Small intestine (tissue), 7 donors: ENCODE data around the gene C9orf72. TPM values are rescaled to one million over a fixed set of nuclear protein-coding genes. Genes with fewer than 3 reads are reported as not detected.

Experiments
- DNase-seq, 2 donors: peaks; one replicate each; pipeline versions ENCODE4 v3.0.0 to v3.0.0-alpha.2; 2013
- FAIRE-seq: peaks from 2 replicates; lab custom pipeline; 2012; peaks lifted over from hg19 to GRCh38; lab: Jason Lieb, UNC
- H3K27ac ChIP-seq, 3 donors: one replicate each; pipeline ENCODE4 v1.5.1; 2013; ENCODE audit warnings: low read length in 2 of 3, mild to moderate bottlenecking in 2 of 3, control low read depth in 1 of 3, inconsistent platforms in 1 of 3, low read depth in 1 of 3, moderate library complexity in 1 of 3
- H3K27me3 ChIP-seq, 3 donors: one replicate each; pipeline ENCODE4 v1.6.1; 2013; ENCODE audit warnings: low read length in 3 of 3, inconsistent platforms in 1 of 3; ENCODE audit not compliant: control insufficient read depth in 3 of 3, insufficient read depth in 3 of 3
- H3K36me3 ChIP-seq, 3 donors: one replicate each; pipeline ENCODE4 v1.6.1; 2013; ENCODE audit warnings: low read length in 3 of 3, inconsistent platforms in 1 of 3, low read depth in 1 of 3, mild to moderate bottlenecking in 1 of 3, moderate library complexity in 1 of 3; ENCODE audit not compliant: control insufficient read depth in 3 of 3, insufficient read depth in 2 of 3
- H3K4me1 ChIP-seq, 3 donors: one replicate each; pipeline ENCODE4 v1.6.1; 2013; ENCODE audit warnings: low read length in 2 of 3, inconsistent platforms in 1 of 3, low read depth in 1 of 3, mild to moderate bottlenecking in 1 of 3, moderate library complexity in 1 of 3; ENCODE audit not compliant: control insufficient read depth in 3 of 3, insufficient read depth in 2 of 3
- H3K4me3 ChIP-seq, 3 donors: one replicate each; pipeline ENCODE4 v1.5.1; 2013; ENCODE audit warnings: low read length in 3 of 3, control low read depth in 1 of 3, inconsistent platforms in 1 of 3, low read depth in 1 of 3, mild to moderate bottlenecking in 1 of 3, moderate library complexity in 1 of 3
- H3K9me3 ChIP-seq, 2 donors: one replicate each; pipeline ENCODE4 v1.6.1; 2013; ENCODE audit warnings: low read depth in 1 of 2, low read length in 1 of 2; ENCODE audit not compliant: control insufficient read depth in 2 of 2, insufficient read depth in 1 of 2
- WGBS, 3 donors: extraction: QIAGEN DNeasy Blood & Tissue Kit; methylation state at CpG; one replicate each; pipeline ENCODE4 v1.1.7; 2013; 5-methylcytosine and 5-hydroxymethylcytosine counted together
- polyA plus RNA-seq, 4 donors: library from polyadenylated mRNA; stranded (reverse) in 3 of 4; unstranded in 1 of 4; fragments of 200-250 nt in 3 of 4; fragments of 120-200 nt in 1 of 4; gene quantifications; one replicate each; pipeline versions ENCODE4 v1.2.1 to v1.2.3, GENCODE V29; 2013
- donor health status: healthy with polysubstance abuse.
- donor health status: control.
- donor health status: control.
- donor health status: Bipolar disorder and iron deficiency.
- donor health status: healthy.

C9orf72 gene
- polyA plus RNA-seq, 4 donors: 4.2 to 27.6 (median 5.3) TPM

DNA sequence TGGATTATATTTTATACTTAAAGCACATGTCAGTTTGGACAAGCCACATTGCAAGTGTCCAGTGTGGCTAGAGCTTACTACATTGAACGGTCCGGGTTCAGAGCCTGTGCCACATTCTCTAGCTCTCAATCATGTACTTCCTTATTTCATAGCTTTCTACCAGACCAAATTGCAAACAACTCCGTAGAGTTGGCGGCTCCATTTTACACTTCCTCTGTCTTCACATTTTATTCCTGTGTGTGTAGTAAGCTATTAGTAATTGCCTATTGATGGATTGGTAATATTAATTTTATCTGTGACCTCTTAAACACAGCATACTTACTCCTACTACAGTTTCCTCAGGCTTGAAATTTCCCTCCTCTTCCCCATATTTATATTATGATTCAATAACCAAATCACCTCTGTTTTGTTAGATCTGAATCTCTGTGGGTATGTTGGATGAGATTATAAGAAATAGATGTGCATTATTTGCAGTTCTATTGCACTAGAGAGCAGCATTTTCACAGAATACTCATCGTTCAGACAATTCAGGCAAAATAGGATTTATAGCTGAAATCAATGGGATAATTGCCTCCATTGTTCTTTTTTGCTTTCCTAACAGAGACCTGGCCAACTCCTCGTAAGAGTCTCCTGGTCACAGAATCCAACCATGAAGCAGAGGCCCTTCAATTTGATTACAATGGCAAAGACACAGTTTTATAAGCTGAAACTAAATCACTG lies 29.0 kb upstream of the C9orf72 start:
- Histone ChIP-seq H3K9me3 (peaks cover 0 to 2% of the 10 kb centered on the region in 2 donors), H3K27ac (no peak overlapping the region), H3K4me3 (no peak overlapping the region), H3K4me1 (no peaks in the 10 kb centered on the region), H3K27me3 (no peaks in the 10 kb centered on the region), H3K36me3 (no peaks in the 10 kb centered on the region)
- 67 to 76% (median 71%) methylated on average over 6 of the region's 6 CpGs for WGBS, 3 donors
- DNase-seq: no peak
- no peak for FAIRE-seq

DNA sequence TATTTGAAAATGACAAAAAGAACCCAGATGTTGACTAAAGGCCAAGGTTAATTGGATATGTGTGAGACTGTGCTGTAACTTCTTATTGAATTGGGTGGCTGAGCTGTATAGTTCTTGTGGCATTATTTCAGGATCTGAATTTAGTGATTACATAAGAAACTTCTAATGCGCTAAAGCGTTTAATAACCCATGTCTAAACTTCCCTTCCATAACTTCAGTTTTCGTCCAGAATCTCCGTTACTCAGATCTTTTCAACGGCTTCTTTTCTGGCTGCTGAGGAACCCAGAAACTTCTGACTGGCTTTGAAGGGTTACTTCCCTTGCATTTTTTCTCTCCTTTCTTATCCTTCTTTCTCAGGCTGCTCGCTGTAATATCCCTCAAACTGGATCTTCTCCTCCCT lies 28.1 kb upstream of the C9orf72 start:
- no peaks in the 10 kb centered on the region for H3K4me1 ChIP-seq
- no peak for FAIRE-seq
- no peaks in the 10 kb centered on the region for H3K9me3 ChIP-seq
- WGBS, 3 donors: 71 to 81% (median 75%) methylated on average over 6 of the region's 6 CpGs
- H3K4me3 ChIP-seq: no peak overlapping the region
- no peaks in the 10 kb centered on the region for H3K36me3 ChIP-seq
- peaks cover 0 to 2% (median 0%) of the 10 kb centered on the region in 3 donors for H3K27me3 ChIP-seq
- H3K27ac ChIP-seq: no peak overlapping the region
- no peak for DNase-seq

DNA sequence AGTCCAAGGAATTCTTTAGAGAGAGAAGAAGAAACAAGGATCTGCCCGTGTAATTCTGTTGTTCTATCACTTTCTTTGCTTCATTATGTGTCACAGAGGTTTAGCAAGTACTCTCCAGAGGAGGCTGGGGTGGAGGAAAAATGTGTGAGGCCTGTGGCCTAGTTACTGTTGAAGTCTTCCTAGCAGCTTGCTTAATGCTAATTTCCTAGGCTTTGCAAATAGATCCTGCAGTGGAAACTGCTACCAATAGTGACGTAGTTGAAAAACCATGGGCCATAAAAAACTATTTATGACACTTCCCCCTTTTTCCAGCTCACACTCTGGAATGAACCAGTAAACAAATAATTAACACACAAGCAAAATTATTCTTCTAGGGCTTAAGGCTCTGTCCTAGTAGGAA lies 27.0 kb upstream of the C9orf72 start:
- peak in 1 of 2 donors; percentile 24 for DNase-seq
- 35 to 48% (median 43%) methylated on average over 2 of the region's 2 CpGs for WGBS, 3 donors
- Histone ChIP-seq H3K27me3 (peaks cover 0 to 2% (median 0%) of the 10 kb centered on the region in 3 donors), H3K36me3 (no peaks in the 10 kb centered on the region), H3K4me3 (no peak overlapping the region), H3K4me1 (no peaks in the 10 kb centered on the region), H3K27ac (peak overlapping the region in 2 of 3 donors; percentile 47 to 57), H3K9me3 (no peaks in the 10 kb centered on the region)
- no peak for FAIRE-seq

DNA sequence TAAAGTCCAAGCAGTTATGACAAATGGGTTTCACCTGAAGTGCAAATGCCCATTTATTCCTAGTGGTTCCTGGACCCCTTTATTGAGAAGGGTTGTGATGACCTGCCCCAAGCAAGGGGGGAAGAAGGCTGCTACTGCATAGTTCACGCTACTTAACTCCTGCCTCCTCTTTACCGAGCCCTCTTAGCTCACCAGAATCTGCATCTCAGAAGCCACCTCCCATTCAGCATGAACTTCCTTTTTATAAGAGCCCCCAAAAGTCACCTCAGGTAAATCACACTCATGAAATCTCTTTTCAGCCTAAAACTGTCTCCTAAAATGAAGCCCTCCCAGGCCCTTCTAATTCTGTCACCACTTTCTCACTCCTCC lies 26.6 kb upstream of the C9orf72 start:
- peak overlapping the region in 2 of 3 donors; percentile 47 to 57 for H3K27ac ChIP-seq
- H3K4me3 ChIP-seq: no peak overlapping the region
- 71 to 83% (median 82%) methylated on average over 2 of the region's 2 CpGs for WGBS, 3 donors
- no peaks in the 10 kb centered on the region for H3K36me3 ChIP-seq
- H3K4me1 ChIP-seq: no peaks in the 10 kb centered on the region
- no peak for DNase-seq
- peaks cover 0 to 2% (median 0%) of the 10 kb centered on the region in 3 donors for H3K27me3 ChIP-seq
- H3K9me3 ChIP-seq: no peaks in the 10 kb centered on the region
- no peak for FAIRE-seq

DNA sequence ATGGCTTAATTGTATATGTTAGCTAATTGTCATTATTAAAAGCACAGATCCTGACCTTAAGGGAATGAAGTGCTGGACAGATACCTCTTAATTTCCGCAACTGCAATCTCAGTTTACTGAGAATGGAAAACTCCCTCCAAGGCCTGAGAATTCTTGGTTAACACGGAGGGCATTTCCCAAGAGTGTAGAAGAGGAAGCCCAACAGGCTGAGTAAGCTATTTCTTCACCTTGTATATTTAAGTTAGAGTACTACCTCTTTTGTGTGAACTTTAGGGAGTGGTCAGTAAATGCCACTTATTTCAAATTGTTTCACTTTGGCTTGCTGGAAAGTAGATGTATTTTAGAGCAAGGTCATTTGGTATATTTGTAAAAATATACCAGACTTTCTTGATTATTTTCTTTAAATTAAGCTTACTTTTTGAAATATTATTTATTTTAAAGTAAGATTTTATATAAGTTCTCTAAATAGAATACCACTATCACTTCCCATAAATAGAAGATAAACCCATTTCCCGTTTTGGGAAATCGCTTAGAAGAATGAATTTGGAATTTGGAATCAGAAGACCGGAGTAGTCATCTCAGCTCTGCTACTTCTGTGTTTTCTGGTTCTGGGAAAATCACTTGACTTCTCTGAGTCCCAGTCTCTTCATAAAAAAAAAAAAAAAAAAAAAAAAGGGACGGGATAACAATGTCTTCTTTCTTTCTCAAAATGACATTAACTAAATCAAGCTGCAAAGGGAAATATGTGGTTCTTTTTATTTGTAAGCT lies 26.0 kb upstream of the C9orf72 start:
- H3K27me3 ChIP-seq: peaks cover 0 to 2% (median 0%) of the 10 kb centered on the region in 3 donors
- DNase-seq (no peak), FAIRE-seq (no peak)
- H3K27ac ChIP-seq: peak overlapping the region in 2 of 3 donors; percentile 47 to 57
- no peak overlapping the region for H3K4me3 ChIP-seq
- no peaks in the 10 kb centered on the region for H3K4me1 ChIP-seq
- no peaks in the 10 kb centered on the region for H3K9me3 ChIP-seq
- no peaks in the 10 kb centered on the region for H3K36me3 ChIP-seq
- 78 to 82% (median 78%) methylated on average over 6 of the region's 6 CpGs for WGBS, 3 donors

DNA sequence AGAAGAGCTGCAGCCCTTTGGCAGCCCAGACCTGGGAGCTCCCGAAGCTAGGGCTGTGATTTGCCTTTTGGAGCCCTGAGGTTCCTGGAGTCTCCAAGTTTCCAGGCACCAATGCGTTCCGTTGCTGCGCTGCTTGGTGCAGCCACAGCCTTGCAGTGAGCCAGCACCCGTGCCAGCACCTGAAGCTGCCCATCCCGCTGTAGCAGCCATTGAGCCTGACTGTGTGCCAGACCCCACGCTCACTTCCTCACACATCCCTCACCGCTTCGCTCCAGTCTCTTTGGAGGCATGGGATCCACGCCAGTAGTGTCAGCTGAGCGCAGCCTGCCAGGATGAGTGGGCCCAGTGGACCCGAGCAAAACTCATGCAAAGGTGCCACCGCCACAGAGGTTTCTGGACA lies 22.5 kb upstream of the C9orf72 start:
- Histone ChIP-seq H3K4me1 (no peaks in the 10 kb centered on the region), H3K27ac (no peak overlapping the region), H3K36me3 (no peaks in the 10 kb centered on the region), H3K4me3 (no peak overlapping the region), H3K9me3 (no peaks in the 10 kb centered on the region), H3K27me3 (peaks cover 0 to 2% (median 0%) of the 10 kb centered on the region in 3 donors)
- FAIRE-seq (no peak), DNase-seq (no peak)
- WGBS, 3 donors: 90 to 91% (median 90%) methylated on average over 13 of the region's 13 CpGs

DNA sequence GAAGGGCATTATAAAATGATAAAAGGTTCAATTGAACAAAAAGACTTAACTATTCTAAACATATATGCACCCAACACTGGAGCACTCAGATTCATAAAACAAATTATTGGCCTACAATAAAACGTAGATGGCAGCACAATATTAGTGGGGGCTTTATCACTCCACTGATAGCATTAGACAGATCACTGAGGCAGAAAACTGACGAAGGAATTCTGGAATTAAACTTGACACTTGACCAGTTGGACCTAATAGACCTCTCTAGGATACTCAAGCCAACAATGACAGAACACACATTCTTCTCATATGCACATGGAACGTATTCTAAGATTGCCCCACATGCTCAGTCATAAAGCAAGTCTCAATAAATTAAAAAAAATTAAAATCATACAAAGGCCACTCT lies 18.4 kb upstream of the C9orf72 start:
- no peaks in the 10 kb centered on the region for H3K4me1 ChIP-seq
- no peaks in the 10 kb centered on the region for H3K9me3 ChIP-seq
- FAIRE-seq (no peak), DNase-seq (no peak)
- no peak overlapping the region for H3K27ac ChIP-seq
- H3K36me3 ChIP-seq: no peaks in the 10 kb centered on the region
- WGBS, 3 donors: 61 to 79% (median 74%) methylated on average over 3 of the region's 3 CpGs
- H3K4me3 ChIP-seq: no peak overlapping the region
- H3K27me3 ChIP-seq: peaks cover 0 to under 1% (median 0%) of the 10 kb centered on the region in 3 donors

DNA sequence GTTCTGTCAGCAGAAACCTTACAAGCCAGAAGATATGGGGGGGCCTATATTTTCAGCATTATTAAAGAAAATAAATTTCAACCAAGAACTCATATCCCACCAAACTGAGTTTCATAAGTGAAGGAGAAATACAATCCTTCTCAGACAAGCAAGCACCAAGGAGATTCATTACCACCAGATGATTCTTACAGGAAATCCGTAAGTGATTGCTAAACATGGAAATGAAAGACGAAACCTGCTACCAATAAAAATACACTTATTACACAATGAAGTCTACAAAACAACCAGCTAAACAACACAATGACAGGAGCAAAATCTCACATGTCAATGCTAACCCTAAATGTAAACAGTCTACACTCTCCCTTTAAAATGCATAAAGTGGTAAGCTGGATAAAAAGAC lies 17.8 kb upstream of the C9orf72 start:
- Histone ChIP-seq H3K4me1 (no peaks in the 10 kb centered on the region), H3K27me3 (no peaks in the 10 kb centered on the region), H3K36me3 (no peaks in the 10 kb centered on the region), H3K4me3 (no peak overlapping the region), H3K9me3 (no peaks in the 10 kb centered on the region), H3K27ac (no peak overlapping the region)
- no peak for FAIRE-seq
- DNase-seq: no peak
- WGBS, 3 donors: 73 to 89% (median 86%) methylated on average over 2 of the region's 2 CpGs
